ENCODE results near the gene FAM221A. TPM values are rescaled to one million over a fixed set of nuclear protein-coding genes. Genes with fewer than 3 reads are reported as not detected.
"Not testable (repeated sequence)": the region's sequence is repeated elsewhere in the genome, so short reads cannot be mapped to it uniquely, and the experiment has no call there.

FAM221A gene
- total RNA-seq, 1 donor from 2014 or later, result 2.6 TPM

DNA sequence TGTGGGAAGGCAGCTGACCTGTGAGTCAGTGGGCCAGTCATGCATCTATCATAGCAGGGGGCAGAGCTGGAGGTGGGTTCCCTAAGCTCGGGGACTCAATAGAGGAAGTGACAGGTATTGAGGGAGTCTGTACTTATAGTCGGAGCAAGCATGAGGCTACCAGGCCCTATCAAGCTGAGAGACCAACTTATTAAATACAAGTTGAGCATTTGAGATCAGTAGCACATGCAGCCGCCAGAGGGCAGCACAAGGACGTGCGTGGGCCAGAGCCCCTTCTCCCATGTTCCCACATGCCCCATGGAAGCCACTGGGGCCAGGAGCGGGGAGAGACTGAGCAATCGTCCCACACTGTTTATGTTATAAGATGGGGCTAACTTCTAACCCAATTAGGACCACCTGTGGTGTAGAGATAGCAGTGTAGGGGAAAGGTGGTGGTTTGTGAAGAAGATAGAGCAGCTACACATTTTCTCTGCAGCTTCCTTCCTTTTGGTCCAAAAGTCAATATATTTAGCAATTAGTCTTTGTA, 17.0 kb downstream of the FAM221A start:
- DNase-seq (ENCODE audit: missing footprints), result no peak
- intact Hi-C loops (cut with DNase I), result no loop called here
- no peak for ATAC-seq

DNA sequence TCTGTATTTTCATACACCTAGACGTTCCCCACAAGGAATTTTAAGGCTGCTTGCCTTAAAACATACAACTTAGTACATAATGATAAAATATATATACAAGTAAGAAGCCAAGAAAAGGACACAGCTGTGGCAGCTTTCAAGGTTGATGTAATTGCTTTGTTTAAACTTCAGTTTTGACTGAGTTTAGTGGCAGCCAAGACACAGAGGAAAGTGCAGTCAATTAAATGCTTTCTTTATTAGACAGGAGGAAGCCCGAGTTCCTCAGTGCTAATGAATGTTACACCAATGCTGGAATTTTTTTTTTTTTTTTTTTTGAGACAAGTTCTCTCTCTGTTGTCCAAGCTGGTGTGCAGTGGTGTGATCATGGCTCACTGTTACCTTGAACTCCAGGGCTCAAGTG, 18.8 kb downstream of the FAM221A start:
- no peak for ATAC-seq

GRCh38 chr7:23700046-23700445, 20.0 kb downstream of the FAM221A start:
- DNase-seq (ENCODE audit: missing footprints) (no peak), ATAC-seq (no peak)
- intact Hi-C loops (cut with DNase I), result no loop called here

More for the DNA sequence above, 18.8 kb downstream of the FAM221A start:
- no peak for DNase-seq (ENCODE audit: missing footprints)
- intact Hi-C loops (cut with DNase I), result no loop called here

GRCh38 chr7:23709081-23709750, 29.2 kb downstream of the FAM221A start:
- intact Hi-C loops (cut with DNase I), result no loop called here
- ATAC-seq (no peak), DNase-seq (ENCODE audit: missing footprints) (no peak)

GRCh38 chr7:23710000-23710399, 30.0 kb downstream of the FAM221A start, which contains the start of gene STK31:
TSS of gene STK31 (plus strand) at chr7:23710219. CDS start at chr7:23710286, 67 bp downstream.
- intact Hi-C loops (cut with DNase I), result no loop called here
- ATAC-seq (no peak), DNase-seq (ENCODE audit: missing footprints) (no peak)

- intact Hi-C loops (cut with DNase I), result loop anchor here (1.0 kb wide), 2 partner anchors 142 to 165 kb away; no protein-coding TSS in a partner anchor
- DNase-seq (ENCODE audit: missing footprints) (no peak), ATAC-seq (no peak)
Observed at GRCh38 chr7:23712368-23713284, 32.6 kb downstream of the FAM221A start.

DNA sequence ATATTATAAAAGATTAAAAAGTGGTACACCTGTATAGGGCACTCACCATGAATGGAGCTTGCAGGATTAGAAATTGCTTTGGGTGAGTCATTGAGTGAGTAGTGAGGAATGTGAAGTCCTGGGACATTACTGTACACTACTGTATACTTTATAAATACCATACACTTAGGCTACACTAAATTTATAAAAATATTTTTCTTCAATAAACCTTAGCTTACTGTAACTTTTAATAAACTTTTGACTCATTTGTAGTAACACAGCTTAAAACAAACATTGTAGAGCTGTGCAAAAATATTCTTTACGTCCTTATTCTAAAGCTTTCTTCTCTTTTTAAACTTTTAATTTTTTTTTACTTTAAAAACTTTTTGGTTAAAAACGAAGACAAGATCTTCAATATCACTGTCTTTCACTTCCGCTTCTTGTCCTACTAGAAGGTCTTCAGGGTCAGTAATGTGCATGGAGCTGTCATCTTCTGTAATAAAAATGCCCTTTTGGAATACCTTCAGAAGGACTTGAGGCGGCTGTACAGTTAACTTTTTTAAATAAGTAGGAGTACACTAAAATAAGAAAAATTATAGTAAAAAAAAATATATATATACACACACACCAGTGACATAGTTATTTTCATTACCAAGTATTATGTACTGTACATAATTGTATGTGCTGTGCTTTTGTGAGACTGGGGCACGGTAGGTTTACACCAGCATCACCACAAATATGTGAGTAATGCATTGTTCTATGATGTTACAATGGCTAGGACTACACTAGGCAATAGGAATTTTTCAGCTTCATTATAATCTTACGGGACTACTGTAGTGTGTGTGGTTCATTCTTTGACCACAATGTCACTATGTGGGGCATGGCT, 33.5 kb downstream of the FAM221A start:
- no peak for DNase-seq (ENCODE audit: missing footprints)
- intact Hi-C loops (cut with DNase I), result no loop called here

GRCh38 chr7:23714150-23714464, 34.1 kb downstream of the FAM221A start:
- intact Hi-C loops (cut with DNase I), result no loop called here

More for the DNA sequence above, 33.5 kb downstream of the FAM221A start:
- ATAC-seq, result no peak

DNA sequence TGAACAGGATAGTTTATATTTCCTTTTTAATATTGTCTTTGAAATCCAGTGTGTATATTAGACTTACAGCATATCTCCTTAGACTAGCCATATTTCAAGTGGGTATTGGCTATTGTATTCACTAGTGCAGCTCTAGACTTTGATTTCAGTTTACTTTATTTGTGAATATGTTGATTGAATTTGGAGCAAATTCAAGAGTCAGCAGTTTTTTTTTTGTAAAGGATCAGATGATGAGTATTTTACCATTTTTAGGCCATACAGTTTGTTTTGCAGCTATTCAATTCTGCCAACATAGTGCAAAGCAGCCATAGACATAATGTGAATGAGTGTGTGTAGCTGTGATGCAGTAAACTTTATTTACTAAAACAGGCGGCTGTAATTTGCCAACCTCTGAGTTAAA, 34.6 kb downstream of the FAM221A start:
- DNase-seq (ENCODE audit: missing footprints) (no peak), ATAC-seq (no peak)
- intact Hi-C loops (cut with DNase I), result no loop called here

More at GRCh38 chr7:23714150-23714464, 34.1 kb downstream of the FAM221A start:
- ATAC-seq (no peak), DNase-seq (ENCODE audit: missing footprints) (no peak)

- DNase-seq (ENCODE audit: missing footprints) (no peak), ATAC-seq (no peak)
- intact Hi-C loops (cut with DNase I), result no loop called here
Observed at GRCh38 chr7:23715099-23715498, 35.1 kb downstream of the FAM221A start.

DNA sequence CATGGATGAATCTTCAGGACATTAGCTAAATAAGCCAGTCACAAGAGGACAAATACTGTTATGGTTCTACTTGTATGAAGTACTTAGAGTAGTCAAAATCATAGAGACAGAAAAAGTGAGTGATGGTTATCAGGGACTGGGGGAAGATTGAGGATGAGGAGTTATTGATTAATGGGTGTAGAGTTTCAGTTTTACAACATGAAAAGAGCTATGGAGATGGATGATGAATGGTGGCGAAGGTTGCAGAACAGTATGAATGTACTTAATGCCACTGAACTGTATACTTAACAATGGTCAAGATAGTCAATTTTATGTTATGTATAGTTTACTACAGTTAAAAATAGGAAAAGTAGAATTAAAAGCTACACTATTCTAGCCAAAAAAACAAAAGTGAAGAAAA, 37.8 kb downstream of the FAM221A start:
- DNase-seq (ENCODE audit: missing footprints), result no peak
- no peak for ATAC-seq
- intact Hi-C loops (cut with DNase I), result no loop called here

- intact Hi-C loops (cut with DNase I), result no loop called here
- DNase-seq (ENCODE audit: missing footprints), result no peak
- no peak for ATAC-seq
Observed at GRCh38 chr7:23721456-23721855, 41.5 kb downstream of the FAM221A start.

DNA sequence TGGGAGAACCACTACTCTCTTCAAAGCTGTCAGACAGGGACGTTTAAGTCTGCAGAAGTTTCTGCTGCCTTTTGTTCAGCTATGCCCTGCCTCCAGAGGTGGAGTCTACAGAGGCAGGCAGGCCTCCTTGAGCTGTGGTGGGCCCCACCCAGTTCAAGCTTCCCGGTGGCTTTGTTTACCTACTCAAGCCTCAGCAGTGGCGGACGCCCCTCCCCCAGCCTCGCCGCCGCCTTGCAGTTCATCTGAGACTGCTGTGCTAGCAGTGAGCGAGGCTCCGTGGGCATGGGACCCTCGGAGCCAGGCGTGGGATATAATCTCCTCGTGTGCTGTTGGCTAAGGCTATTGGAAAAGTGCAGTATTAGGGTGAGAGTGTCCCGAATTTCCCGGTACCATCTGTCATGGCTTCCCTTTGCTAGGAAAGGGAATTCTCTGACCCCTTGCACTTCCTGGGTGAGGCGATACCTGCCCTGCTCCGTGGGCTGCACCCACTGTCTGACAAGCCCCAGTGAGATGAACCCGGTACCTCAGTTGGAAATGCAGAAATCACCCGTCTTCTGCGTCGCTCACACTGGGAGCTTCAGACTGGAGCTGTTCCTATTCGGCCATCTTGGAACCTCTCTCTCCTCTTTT, 42.7 kb downstream of the FAM221A start:
- DNase-seq (ENCODE audit: missing footprints); intact Hi-C loops (cut with DNase I): not testable (repeated sequence)

DNA sequence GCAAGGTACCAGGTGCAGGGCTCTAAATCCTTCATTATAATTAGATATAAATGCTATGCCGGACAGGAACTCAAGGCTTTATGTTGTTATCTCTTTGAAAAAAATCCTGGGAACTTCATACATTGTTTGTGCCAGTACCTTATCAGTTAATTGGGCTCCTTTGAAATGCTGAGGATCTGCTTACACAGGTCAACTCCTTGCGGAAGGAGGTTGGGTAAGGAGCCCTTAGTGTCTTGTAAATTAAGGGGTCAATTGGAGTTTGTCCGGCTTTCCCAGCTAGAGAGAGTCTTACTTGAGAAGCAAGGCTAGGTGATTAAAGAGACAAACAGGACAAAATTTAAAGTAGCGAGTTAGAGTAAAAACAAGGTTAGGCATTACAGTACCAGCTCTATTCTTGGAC, 44.1 kb downstream of the FAM221A start:
- ATAC-seq; DNase-seq (ENCODE audit: missing footprints); intact Hi-C loops (cut with DNase I): not testable (repeated sequence)

More for the DNA sequence above, 42.7 kb downstream of the FAM221A start:
- not testable (repeated sequence) for ATAC-seq

DNA sequence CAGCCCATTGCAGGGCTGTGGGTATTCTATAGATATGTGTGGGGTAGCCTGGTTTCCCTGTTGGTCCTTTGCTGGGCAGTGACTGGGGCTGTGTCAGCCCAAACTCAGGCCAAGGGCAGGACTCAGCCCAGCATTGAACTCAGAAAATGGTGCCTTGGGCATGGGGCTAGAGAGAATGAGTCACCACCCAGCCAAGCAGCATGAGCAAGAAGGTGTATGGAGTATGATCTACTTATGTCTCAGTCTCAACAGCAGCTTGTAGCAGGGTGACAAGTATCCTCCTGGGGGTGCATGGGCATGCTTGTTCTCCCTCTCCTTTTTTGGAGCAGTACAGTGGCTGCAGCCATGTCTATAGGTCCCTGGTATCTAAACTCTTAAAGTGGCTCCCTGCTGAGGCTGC, 62.1 kb downstream of the FAM221A start:
- no peak for ATAC-seq
- DNase-seq (ENCODE audit: missing footprints), result no peak
- intact Hi-C loops (cut with DNase I), result no loop called here

- no peak for ATAC-seq
- no peak for DNase-seq (ENCODE audit: missing footprints)
- intact Hi-C loops (cut with DNase I), result no loop called here
Observed at GRCh38 chr7:23743226-23743625, 63.2 kb downstream of the FAM221A start.

DNA sequence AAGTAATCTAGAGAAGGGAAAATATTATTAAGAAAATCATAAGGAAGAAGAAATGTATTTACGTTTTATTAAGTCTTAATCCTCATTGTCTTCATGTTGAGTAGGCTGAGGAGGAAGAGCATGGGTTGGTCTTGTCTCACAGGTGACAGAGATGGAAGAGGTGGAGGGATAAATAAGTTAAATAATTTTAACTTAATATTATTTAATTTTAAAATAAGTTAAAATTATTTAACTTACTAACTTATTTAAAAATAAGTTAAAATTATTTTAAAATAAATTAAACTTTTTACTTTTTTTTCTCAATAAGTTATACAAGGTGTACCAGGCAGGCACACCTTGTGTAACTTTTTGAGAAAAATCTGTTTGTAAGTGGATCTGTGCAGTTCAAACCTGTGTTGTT, 66.6 kb downstream of the FAM221A start:
- intact Hi-C loops (cut with DNase I), result no loop called here
- ATAC-seq (no peak), DNase-seq (ENCODE audit: missing footprints) (no peak)

GRCh38 chr7:23751852-23752251, 71.9 kb downstream of the FAM221A start:
- DNase-seq (ENCODE audit: missing footprints), result no peak
- no peak for ATAC-seq
- intact Hi-C loops (cut with DNase I), result no loop called here
